GM19043 (cell line): ENCODE measurements around the gene THOC5.
"Not testable (repeated sequence)": the region's sequence is repeated elsewhere in the genome, so short reads cannot be mapped to it uniquely, and the experiment has no call there.

Experiments
- ATAC-seq: cut with Tn5 transposase; IDR thresholded peaks from one replicate; pipeline ENCODE4 v1.9.1; 2021; ENCODE audit warnings: low read depth; ENCODE audit not compliant: unreplicated experiment

The THOC5 gene

GRCh38 chr22:29563652-29564460 is 10.3 kb upstream of the THOC5 start:
- ATAC-seq: no peak

- no peak for ATAC-seq
Observed at GRCh38 chr22:29559853-29560252, 6.3 kb upstream of the THOC5 start.

- no peak for ATAC-seq
Observed at GRCh38 chr22:29559030-29559429, 5.5 kb upstream of the THOC5 start.

- no peak for ATAC-seq
Observed at GRCh38 chr22:29555065-29555644, 1.6 kb upstream of the THOC5 start.

- ATAC-seq: not testable (repeated sequence)
Observed at GRCh38 chr22:29552357-29552756, 1.2 kb downstream of the THOC5 start.

- ATAC-seq: no peak
Observed at GRCh38 chr22:29550005-29550404, 3.6 kb downstream of the THOC5 start.

- not testable (repeated sequence) for ATAC-seq
Observed at GRCh38 chr22:29545045-29545444, 8.5 kb downstream of the THOC5 start.

GRCh38 chr22:29541845-29542244 is 11.7 kb downstream of the THOC5 start:
- ATAC-seq: no peak

- no peak for ATAC-seq
Observed at GRCh38 chr22:29539105-29539504, 14.5 kb downstream of the THOC5 start.

GRCh38 chr22:29536411-29536810 is 17.1 kb downstream of the THOC5 start:
- no peak for ATAC-seq

- ATAC-seq: no peak
Observed at GRCh38 chr22:29531419-29531818, 22.1 kb downstream of the THOC5 start.

GRCh38 chr22:29530716-29531115 is 22.8 kb downstream of the THOC5 start:
- ATAC-seq: no peak

GRCh38 chr22:29528144-29528543 is 25.4 kb downstream of the THOC5 start:
- ATAC-seq: no peak

GRCh38 chr22:29524442-29525191 is 28.9 kb downstream of the THOC5 start:
- ATAC-seq: no peak

- ATAC-seq: no peak
Observed at GRCh38 chr22:29523761-29524160, 29.8 kb downstream of the THOC5 start.

- no peak for ATAC-seq
Observed at GRCh38 chr22:29521526-29521925, 32.0 kb downstream of the THOC5 start.

- ATAC-seq: no peak
Observed at GRCh38 chr22:29520851-29521250, 32.7 kb downstream of the THOC5 start.

GRCh38 chr22:29519996-29520395 is 33.6 kb downstream of the THOC5 start:
- no peak for ATAC-seq

GRCh38 chr22:29518427-29518826 is 35.1 kb downstream of the THOC5 start:
- no peak for ATAC-seq

- ATAC-seq: no peak
Observed at GRCh38 chr22:29517215-29517908, 36.2 kb downstream of the THOC5 start.

GRCh38 chr22:29512031-29512430 is 41.5 kb downstream of the THOC5 start:
- no peak for ATAC-seq
